ENCODE measurements around the gene RNU7-1. TPM values are rescaled to one million over a fixed set of nuclear protein-coding genes. Genes with fewer than 3 reads are reported as not detected.

Gene RNU7-1
- total and polyA plus RNA-seq, 2 donors (not counting 1 experiment from before 2014, with no cell fraction given) = not detected

GRCh38 chr12:6935371-6936193 is 8.0 kb upstream of the RNU7-1 start:
- H3K79me2 ChIP-seq (ENCODE audit: control insufficient read depth, insufficient read depth, low read length) = peaks cover 31% of the 10 kb centered on the region
- H3K27ac ChIP-seq (ENCODE audit: insufficient read depth, low read length) = peak overlapping the region; percentile 7
- H3K4me2 ChIP-seq (ENCODE audit: extremely low read depth, insufficient read depth, low read length) = no peak overlapping the region
- no peaks in the 10 kb centered on the region for H3K9me3 ChIP-seq (ENCODE audit: control insufficient read depth, insufficient read depth, low read depth, low read length)
- H3K27me3 ChIP-seq (ENCODE audit: control insufficient read depth, insufficient read depth, low read length) = no peaks in the 10 kb centered on the region
- H2AFZ ChIP-seq (ENCODE audit: low read length) = no peak overlapping the region
- DNase-seq (ENCODE audit: low read depth in 2 of 2) = no peak
- no peak overlapping the region for H3K9ac ChIP-seq (ENCODE audit: insufficient read depth, low read length)
- H3K36me3 ChIP-seq (ENCODE audit: control insufficient read depth, insufficient read depth, low read length) = peaks cover 28% of the 10 kb centered on the region
- TF ChIP-seq CTCF (conservative IDR thresholded peaks at IDR 0.05 in 1 of 2, IDR thresholded peaks at IDR 0.05 in 1 of 2; ENCODE audit: low read depth in 1 of 2, low read length in 2 of 2) (no peak), EZH2 (IDR thresholded peaks at IDR 0.05; ENCODE audit: low read length, missing control alignments) (no peak)
- H3K4me1 ChIP-seq (ENCODE audit: control insufficient read depth, extremely low read depth, insufficient read depth, low read length) = peaks cover 12% of the 10 kb centered on the region
- no peak overlapping the region for H3K4me3 ChIP-seq (replicated peaks in 1 of 4; ENCODE audit: control extremely low read depth in 1 of 4, insufficient read depth in 1 of 4, low read depth in 3 of 4, low read length in 4 of 4)
- no peaks in the 10 kb centered on the region for H4K20me1 ChIP-seq (ENCODE audit: control insufficient read depth, extremely low read depth, insufficient read depth, low read length)

- no peak overlapping the region for H3K9ac ChIP-seq (ENCODE audit: insufficient read depth, low read length)
- peaks cover 25% of the 10 kb centered on the region for H3K79me2 ChIP-seq (ENCODE audit: control insufficient read depth, insufficient read depth, low read length)
- no peak for DNase-seq (ENCODE audit: low read depth in 2 of 2)
- no peak overlapping the region for H2AFZ ChIP-seq (ENCODE audit: low read length)
- no peak overlapping the region for H3K4me3 ChIP-seq (replicated peaks in 1 of 4; ENCODE audit: control extremely low read depth in 1 of 4, insufficient read depth in 1 of 4, low read depth in 3 of 4, low read length in 4 of 4)
- no peaks in the 10 kb centered on the region for H4K20me1 ChIP-seq (ENCODE audit: control insufficient read depth, extremely low read depth, insufficient read depth, low read length)
- no peaks in the 10 kb centered on the region for H3K27me3 ChIP-seq (ENCODE audit: control insufficient read depth, insufficient read depth, low read length)
- no peak overlapping the region for H3K27ac ChIP-seq (ENCODE audit: insufficient read depth, low read length)
- peaks cover 32% of the 10 kb centered on the region for H3K36me3 ChIP-seq (ENCODE audit: control insufficient read depth, insufficient read depth, low read length)
- H3K4me2 ChIP-seq (ENCODE audit: extremely low read depth, insufficient read depth, low read length) = no peak overlapping the region
- TF ChIP-seq CTCF (conservative IDR thresholded peaks at IDR 0.05 in 1 of 2, IDR thresholded peaks at IDR 0.05 in 1 of 2; ENCODE audit: low read depth in 1 of 2, low read length in 2 of 2) (no peak), EZH2 (IDR thresholded peaks at IDR 0.05; ENCODE audit: low read length, missing control alignments) (no peak)
- H3K4me1 ChIP-seq (ENCODE audit: control insufficient read depth, extremely low read depth, insufficient read depth, low read length) = peaks cover 12% of the 10 kb centered on the region
- no peaks in the 10 kb centered on the region for H3K9me3 ChIP-seq (ENCODE audit: control insufficient read depth, insufficient read depth, low read depth, low read length)
Measured at GRCh38 chr12:6936194-6936635, 7.4 kb upstream of the RNU7-1 start.

- H3K27ac ChIP-seq (ENCODE audit: insufficient read depth, low read length) = peak overlapping the region; percentile 74
- H3K4me1 ChIP-seq (ENCODE audit: control insufficient read depth, extremely low read depth, insufficient read depth, low read length) = peaks cover 12% of the 10 kb centered on the region
- no peaks in the 10 kb centered on the region for H4K20me1 ChIP-seq (ENCODE audit: control insufficient read depth, extremely low read depth, insufficient read depth, low read length)
- peaks cover 22% of the 10 kb centered on the region for H3K79me2 ChIP-seq (ENCODE audit: control insufficient read depth, insufficient read depth, low read length)
- no peaks in the 10 kb centered on the region for H3K27me3 ChIP-seq (ENCODE audit: control insufficient read depth, insufficient read depth, low read length)
- no peak for DNase-seq (ENCODE audit: low read depth in 2 of 2)
- H3K36me3 ChIP-seq (ENCODE audit: control insufficient read depth, insufficient read depth, low read length) = peaks cover 36% of the 10 kb centered on the region
- no peak for TF ChIP-seq CTCF (conservative IDR thresholded peaks at IDR 0.05 in 1 of 2, IDR thresholded peaks at IDR 0.05 in 1 of 2; ENCODE audit: low read depth in 1 of 2, low read length in 2 of 2)
- no peak for TF ChIP-seq EZH2 (IDR thresholded peaks at IDR 0.05; ENCODE audit: low read length, missing control alignments)
- peak overlapping the region; percentile 78 for H3K9ac ChIP-seq (ENCODE audit: insufficient read depth, low read length)
- peak overlapping the region in 2 of 4 experiments; percentile 60 to 62 for H3K4me3 ChIP-seq (replicated peaks in 1 of 4; ENCODE audit: control extremely low read depth in 1 of 4, insufficient read depth in 1 of 4, low read depth in 3 of 4, low read length in 4 of 4)
- no peaks in the 10 kb centered on the region for H3K9me3 ChIP-seq (ENCODE audit: control insufficient read depth, insufficient read depth, low read depth, low read length)
- H2AFZ ChIP-seq (ENCODE audit: low read length) = no peak overlapping the region
- peak overlapping the region; percentile 41 for H3K4me2 ChIP-seq (ENCODE audit: extremely low read depth, insufficient read depth, low read length)
Measured at GRCh38 chr12:6936636-6937480, 6.8 kb upstream of the RNU7-1 start.
